RCC 7860 (cell line): ENCODE results near the gene BORA.
A peak's percentile ranks its signal among the peaks of the same experiment; 100 is the strongest.
"Not testable (repeated sequence)": the region's sequence is repeated elsewhere in the genome, so short reads cannot be mapped to it uniquely, and the experiment has no call there.

Source experiments
- DNase-seq: peaks from one replicate; pipeline ENCODE4 v3.0.0-alpha.2; 2015; ENCODE audit warnings: low spot score
- FAIRE-seq: peaks from 2 replicates; lab custom pipeline; 2012; peaks lifted over from hg19 to GRCh38; lab: Jason Lieb, UNC

The BORA gene

GRCh38 chr13:72757792-72758535, 30.2 kb downstream of the BORA start:
- DNase-seq (no peak), FAIRE-seq (no peak)

DNA sequence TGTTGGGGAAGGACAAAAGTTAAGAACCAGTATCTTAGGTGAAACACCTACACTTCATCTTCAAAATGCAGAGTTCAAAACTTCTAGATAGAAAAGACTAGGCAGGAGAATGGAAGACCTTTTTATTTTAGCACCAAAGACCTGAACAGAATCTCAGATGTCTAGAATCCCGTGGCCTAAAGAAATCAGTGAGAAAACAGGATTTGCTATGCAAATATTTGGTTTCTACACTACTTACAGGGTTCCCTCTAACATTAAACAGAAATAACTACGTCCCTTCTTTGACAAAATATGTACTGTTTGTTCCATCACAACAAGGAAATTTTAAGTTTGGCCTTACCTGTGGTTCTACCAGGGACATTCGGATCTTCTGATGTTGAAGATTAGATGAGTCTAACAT, 32.5 kb downstream of the BORA start:
- FAIRE-seq, result no peak
- DNase-seq, result no peak

GRCh38 chr13:72763411-72763810, 35.7 kb downstream of the BORA start:
- DNase-seq, result no peak
- FAIRE-seq, result no peak

- FAIRE-seq (no peak), DNase-seq (no peak)
Measured at GRCh38 chr13:72774019-72774418, 46.3 kb downstream of the BORA start.

GRCh38 chr13:72781451-72782439, 54.0 kb downstream of the BORA start, which contains the start of the genes DIS3 and PIBF1:
Gene DIS3, minus strand, starts transcription at chr13:72781900. Its CDS starts 68 bp downstream, at chr13:72781832.
Gene PIBF1, plus strand, starts transcription at chr13:72782133. Its CDS starts 1,337 bp downstream, at chr13:72783470.
- DNase-seq, result peak; percentile 92
- FAIRE-seq, result peak; percentile 92

DNA sequence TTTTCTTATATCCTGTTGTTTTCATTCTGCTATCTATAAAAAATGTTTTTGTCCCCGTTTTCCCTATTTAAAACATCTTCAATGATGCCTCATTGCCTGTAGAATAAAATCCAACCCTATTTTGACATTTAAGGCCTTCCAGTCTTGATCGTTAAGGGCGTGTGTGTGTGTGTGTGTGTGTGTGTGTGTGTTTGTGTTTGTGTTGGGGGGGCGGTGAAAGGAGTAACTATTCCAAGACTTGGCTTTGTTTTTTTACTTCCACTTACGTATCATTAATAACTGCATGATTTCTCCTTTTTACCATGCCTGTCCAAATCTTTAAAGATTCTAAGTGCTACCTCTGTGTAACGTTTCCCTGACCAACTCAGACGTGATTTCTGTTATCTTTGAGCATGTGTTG, 55.0 kb downstream of the BORA start:
- no peak for DNase-seq
- FAIRE-seq, result no peak

DNA sequence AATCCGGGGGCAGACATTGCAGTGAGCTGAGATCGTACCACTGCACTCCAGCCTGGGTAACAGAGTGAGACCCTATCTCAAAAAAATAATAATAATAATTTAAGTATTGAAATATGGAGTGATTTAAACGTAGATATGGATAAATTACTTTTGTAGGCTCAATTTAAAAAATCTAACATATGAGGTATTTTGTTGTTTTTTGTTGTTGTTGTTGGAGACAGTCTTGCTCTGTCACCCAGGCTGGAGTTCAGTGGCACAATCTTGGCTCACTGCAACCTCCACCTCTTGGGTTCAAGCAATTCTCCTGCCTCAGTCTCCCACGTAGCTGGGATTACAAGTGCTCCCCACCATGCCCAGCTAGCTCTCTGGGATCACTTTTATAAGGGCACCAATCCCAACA, 57.0 kb downstream of the BORA start:
- not testable (repeated sequence) for FAIRE-seq, DNase-seq

DNA sequence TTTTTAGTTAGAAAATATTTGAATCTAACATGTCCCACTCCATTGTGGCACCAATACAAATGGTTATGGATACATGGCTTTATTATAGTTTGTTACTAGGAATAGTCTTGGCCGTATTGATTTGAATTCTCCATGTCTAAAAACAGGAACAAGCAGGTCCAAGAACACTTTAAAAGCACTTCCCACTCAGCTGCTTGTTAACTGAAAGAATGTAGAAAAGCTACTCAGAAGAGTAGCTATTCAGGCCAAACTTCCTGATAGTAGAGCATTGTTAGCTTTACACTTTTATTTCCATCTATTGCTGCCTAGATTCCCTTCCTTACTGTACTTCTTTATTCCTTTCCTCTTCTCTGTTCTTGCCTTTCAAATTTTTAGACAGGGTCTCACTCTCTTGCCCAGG, 61.1 kb downstream of the BORA start:
- FAIRE-seq (no peak), DNase-seq (no peak)

GRCh38 chr13:72792640-72793039, 64.9 kb downstream of the BORA start:
- no peak for DNase-seq
- FAIRE-seq, result no peak

GRCh38 chr13:72798817-72799216, 71.1 kb downstream of the BORA start:
- no peak for FAIRE-seq

GRCh38 chr13:72804301-72804700, 76.6 kb downstream of the BORA start:
- DNase-seq (no peak), FAIRE-seq (no peak)

More at GRCh38 chr13:72798817-72799216, 71.1 kb downstream of the BORA start:
- DNase-seq, result no peak
